SHP77 treated with DMSO at 0.1 percent for 48 hours (cell line): ENCODE data around the gene CAND2.
"Not testable (repeated sequence)": the region's sequence is repeated elsewhere in the genome, so short reads cannot be mapped to it uniquely, and the experiment has no call there.

Source experiments
- DNase-seq: peaks from one replicate; lab custom pipeline; 2025; lab: John Stamatoyannopoulos, UW

The CAND2 gene

GRCh38 chr3:12861611-12862010 lies 65.1 kb downstream of the CAND2 start:
- no peak for DNase-seq

- no peak for DNase-seq
Measured at GRCh38 chr3:12862387-12862786, 65.9 kb downstream of the CAND2 start.

GRCh38 chr3:12865271-12865670 lies 68.8 kb downstream of the CAND2 start:
- no peak for DNase-seq

GRCh38 chr3:12866836-12867235 lies 70.4 kb downstream of the CAND2 start:
- DNase-seq, result no peak

- DNase-seq, result peak; percentile 73
Measured at GRCh38 chr3:12868039-12869034, 71.9 kb downstream of the CAND2 start.

- no peak for DNase-seq
Measured at GRCh38 chr3:12869035-12869621, 72.6 kb downstream of the CAND2 start.

GRCh38 chr3:12870942-12871341 lies 74.5 kb downstream of the CAND2 start:
- DNase-seq, result no peak

- DNase-seq, result no peak
Measured at GRCh38 chr3:12871404-12871983, 75.0 kb downstream of the CAND2 start.

- DNase-seq, result peak; percentile 14
Measured at GRCh38 chr3:12875857-12876836, 79.7 kb downstream of the CAND2 start.

GRCh38 chr3:12877040-12877439 lies 80.6 kb downstream of the CAND2 start:
- no peak for DNase-seq

GRCh38 chr3:12878141-12878574 lies 81.7 kb downstream of the CAND2 start:
- DNase-seq, result no peak

- DNase-seq, result not testable (repeated sequence)
Measured at GRCh38 chr3:12878758-12879157, 82.3 kb downstream of the CAND2 start.

GRCh38 chr3:12879191-12879815 lies 82.8 kb downstream of the CAND2 start:
- no peak for DNase-seq

- DNase-seq, result not testable (repeated sequence)
Measured at GRCh38 chr3:12881858-12882257, 85.4 kb downstream of the CAND2 start.

GRCh38 chr3:12882336-12883310 lies 86.1 kb downstream of the CAND2 start:
- DNase-seq, result no peak

GRCh38 chr3:12884186-12884680 lies 87.8 kb downstream of the CAND2 start:
- DNase-seq, result no peak
